ENCODE results near the gene ZFHX3. TPM values are rescaled to one million over a fixed set of nuclear protein-coding genes. Genes with fewer than 3 reads are reported as not detected.

Gene ZFHX3
- total and polyA plus RNA-seq, 2 of the 8 experiments (the other 6 are each of a cell fraction or from before 2014, with no cell fraction given): 0.08 to 0.99 TPM

DNA sequence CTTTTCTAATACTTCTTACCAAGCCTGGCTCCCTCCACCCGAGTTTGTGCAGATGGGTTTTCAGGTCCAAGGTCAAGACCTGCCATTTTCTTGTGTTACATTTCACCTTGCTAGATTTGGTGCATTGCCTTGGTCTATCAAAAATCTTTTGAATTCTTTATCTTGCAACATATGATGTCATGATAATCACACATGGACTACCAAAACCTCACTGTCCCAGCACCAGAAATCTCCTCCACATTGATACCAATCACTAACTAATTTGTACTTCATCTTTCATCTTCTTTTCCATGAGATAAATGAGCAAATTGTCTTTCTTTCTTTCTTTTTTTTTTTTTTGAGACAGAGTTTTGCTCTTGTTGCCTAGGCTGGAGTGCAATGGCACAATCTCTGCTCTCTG is 33.0 kb upstream of the ZFHX3 start:
- H3K79me1 ChIP-seq (ENCODE audit: low read depth, low read length): no peaks in the 10 kb centered on the region
- H2BK120ac ChIP-seq (replicated peaks; ENCODE audit: low read depth, low read length): no peak overlapping the region
- no peak overlapping the region for H3K9ac ChIP-seq (replicated peaks in 1 of 4; ENCODE audit: extremely low read depth in 1 of 4, low read depth in 3 of 4, low read length in 3 of 4)
- H3K79me2 ChIP-seq (ENCODE audit: control insufficient read depth in 1 of 2, insufficient read depth in 2 of 2, low read length in 2 of 2): no peaks in the 10 kb centered on the region
- no peak overlapping the region for H2BK5ac ChIP-seq (ENCODE audit: low read depth, low read length)
- no peak overlapping the region for H3K23ac ChIP-seq (ENCODE audit: insufficient read length)
- no peak overlapping the region for H4K5ac ChIP-seq (ENCODE audit: insufficient read length, low read depth, low read length)
- no peaks in the 10 kb centered on the region for H3K9me3 ChIP-seq (ENCODE audit: insufficient read depth in 2 of 2, low read depth in 1 of 2, low read length in 1 of 2)
- no peaks in the 10 kb centered on the region for H3K36me3 ChIP-seq (ENCODE audit: control insufficient read depth in 2 of 4, insufficient read depth in 4 of 4, low read length in 3 of 4)
- H3K27ac ChIP-seq (ENCODE audit: low read depth, low read length): no peak overlapping the region
- H3K14ac ChIP-seq (ENCODE audit: insufficient read length): no peak overlapping the region
- ChIA-PET CTCF (ENCODE audit: partially characterized antibody) (interaction anchor here (0.6 to 1.2 kb wide), 3 partner anchors 69 to 249 kb away, joined by 3 to 5 read pairs (median 3); no protein-coding TSS in a partner anchor), POLR2A (ENCODE audit: partially characterized antibody) (no interaction called here)
- no peak overlapping the region for H3K4ac ChIP-seq (replicated peaks; ENCODE audit: insufficient read length, low read depth, low read length)
- H3K4me3 ChIP-seq (ENCODE audit: extremely low read depth in 1 of 4, insufficient read depth in 2 of 4, low read depth in 3 of 4, low read length in 4 of 4): no peak overlapping the region
- no peak overlapping the region for H2AK5ac ChIP-seq (ENCODE audit: low read depth, low read length)
- no peak overlapping the region for H4K91ac ChIP-seq (replicated peaks; ENCODE audit: insufficient read length, low read length)
- WGBS, 2 experiments (ENCODE audit: extremely low coverage in 1 of 2, insufficient coverage in 1 of 2, insufficient read length in 1 of 2, insufficient replicate concordance in 2 of 2, low coverage in 1 of 2, low lambda C conversion rate in 2 of 2, missing lambda C conversion rate in 1 of 2): 75% methylated on average over 1 of the region's 1 CpG; no CpG with 5 or more reads in 1 of the 2 experiments
- no peak for FAIRE-seq
- no peak overlapping the region for H2AFZ ChIP-seq (ENCODE audit: low read length)
- no peak overlapping the region for H3K56ac ChIP-seq (replicated peaks; ENCODE audit: insufficient read length, low read depth, low read length)
- H3K18ac ChIP-seq (ENCODE audit: extremely low read depth, low read length): no peak overlapping the region
- no peak overlapping the region for H3K4me2 ChIP-seq (ENCODE audit: insufficient read depth in 1 of 2, low read depth in 2 of 2, low read length in 2 of 2)
- no peak overlapping the region for H4K8ac ChIP-seq (ENCODE audit: extremely low read depth, insufficient read depth, low read length)
- no peaks in the 10 kb centered on the region for H3K27me3 ChIP-seq (replicated peaks in 1 of 4; ENCODE audit: control insufficient read depth in 3 of 4, extremely low read depth in 1 of 4, insufficient read depth in 3 of 4, low read length in 3 of 4)
- H2BK15ac ChIP-seq (ENCODE audit: low read length): no peak overlapping the region
- H3K4me1 ChIP-seq (replicated peaks in 1 of 4; ENCODE audit: control insufficient read depth in 3 of 4, insufficient read depth in 4 of 4, low read length in 3 of 4): no peaks in the 10 kb centered on the region
- no peaks in the 10 kb centered on the region for H3K23me2 ChIP-seq (ENCODE audit: low read depth, low read length)
- no peak for DNase-seq (ENCODE audit: low read depth in 1 of 2, low spot score in 2 of 2)
- no peak overlapping the region for H2BK20ac ChIP-seq (ENCODE audit: low read length)
- H4K20me1 ChIP-seq (replicated peaks in 1 of 2; ENCODE audit: control insufficient read depth in 1 of 2, insufficient read depth in 2 of 2, low read length in 2 of 2): no peaks in the 10 kb centered on the region
- no peak overlapping the region for H2BK12ac ChIP-seq (ENCODE audit: low read depth, low read length)
- TF ChIP-seq SUZ12 (IDR thresholded peaks at IDR 0.05; ENCODE audit: low read length): no peak
